Upper lobe of left lung (tissue), 6 donors: Measurements from ENCODE around the gene ZMYND11. TPM values are rescaled to one million over a fixed set of nuclear protein-coding genes. Genes with fewer than 3 reads are reported as not detected.

ENCODE experiments used
- ATAC-seq, 2 donors: fragments of 200-7000 bp; cut with Tn5 transposase; one replicate each; pipeline ENCODE4 v1.9.1; 2022; ENCODE audit warnings: mild to moderate bottlenecking in 2 of 2, moderate library complexity in 2 of 2; ENCODE audit not compliant: low FRiP score in 2 of 2
- DNase-seq, 2 donors: peaks; one replicate each; pipeline ENCODE4 v3.0.0-alpha.2; 2019 to 2020
- H3K27ac ChIP-seq, 4 donors: fragments of 200-600 bp; sonication (generic); one replicate each; pipeline ENCODE4 v1.5.1; 2016 to 2019
- H3K27me3 ChIP-seq, 4 donors: fragments of 200-600 bp; sonication (generic); one replicate each; pipeline ENCODE4 v1.5.1; 2017 to 2019
- H3K36me3 ChIP-seq, 4 donors: fragments of 200-600 bp; sonication (generic); one replicate each; pipeline ENCODE4 v1.5.1; 2016 to 2019
- H3K4me1 ChIP-seq, 4 donors: fragments of 200-600 bp; sonication (generic); one replicate each; pipeline ENCODE4 v1.5.1; 2018 to 2019
- H3K4me3 ChIP-seq, 4 donors: fragments of 200-600 bp; sonication (generic); one replicate each; pipeline ENCODE4 v1.5.1; 2017 to 2019; ENCODE audit warnings: mild to moderate bottlenecking in 2 of 4, moderate library complexity in 1 of 4
- H3K9me3 ChIP-seq, 4 donors: fragments of 200-600 bp; sonication (generic); one replicate each; pipeline ENCODE4 v1.5.1; 2018 to 2019
- CTCF ChIP-seq, 6 experiments: fragments of 450-650 bp in 4 of 6; fragments of 200-600 bp in 2 of 6; sonication (generic) in 2 of 6; IDR thresholded peaks; one replicate each; pipeline ENCODE4 v1.5.1; 2016 to 2019; ENCODE audit warnings: antibody characterized with exemption in 6 of 6
- EP300 ChIP-seq, 4 donors: sonication (generic); formaldehyde crosslinking; IDR thresholded peaks; one replicate each; pipeline ENCODE4 v1.5.1; 2017; ENCODE audit warnings: antibody characterized with exemption in 4 of 4, control low read depth in 2 of 4
- POLR2A ChIP-seq, 4 donors: fragments of 450-650 bp; IDR thresholded peaks; one replicate each; pipeline ENCODE4 v1.5.1; 2016 to 2017; ENCODE audit warnings: antibody characterized with exemption in 4 of 4, mild to moderate bottlenecking in 2 of 4
- POLR2AphosphoS5 ChIP-seq, 2 donors: sonication (generic); formaldehyde crosslinking; IDR thresholded peaks; one replicate each; pipeline ENCODE4 v1.5.1; 2017; ENCODE audit warnings: antibody characterized with exemption in 2 of 2
- WGBS, 2 donors: methylation state at CpG; one replicate each; pipeline ENCODE4 v1.1.5; 2017 to 2018; 5-methylcytosine and 5-hydroxymethylcytosine counted together
- total RNA-seq, 6 donors: library from RNA; depleted of rRNA in 4 of 6; stranded (reverse); fragments of >200 nt in 4 of 6; gene quantifications; one replicate each; pipeline versions ENCODE4 v1.1.0 to v1.2.1, GENCODE V29; 2016 to 2021
- donor health status: DM: no; HTN: no; CAD: no; lungs with moderate emphysema.
- donor health status: DM: no; HTN: yes; CAD: no; lungs with severe emphysema.

ZMYND11 gene
- total RNA-seq, 6 donors from 2014 or later, result 46.1 to 76.5 (median 63.4) TPM

- Histone ChIP-seq H3K4me3 (no peak overlapping the region), H3K36me3 (no peaks in the 10 kb centered on the region), H3K9me3 (no peaks in the 10 kb centered on the region), H3K4me1 (peaks cover 0 to 4% (median 0%) of the 10 kb centered on the region in 4 donors), H3K27me3 (no peaks in the 10 kb centered on the region), H3K27ac (no peak overlapping the region)
- WGBS, 2 donors, result 65 to 75% methylated on average over 2 of the region's 2 CpGs
- ATAC-seq (no peak), DNase-seq (no peak)
- TF ChIP-seq EP300 (IDR thresholded peaks at IDR 0.05) (no peak), CTCF (IDR thresholded peaks at IDR 0.05) (no peak), POLR2A (IDR thresholded peaks at IDR 0.05) (no peak), POLR2AphosphoS5 (IDR thresholded peaks at IDR 0.05) (no peak)
Observed at GRCh38 chr10:226018-226417, 90.8 kb downstream of the ZMYND11 start.

GRCh38 chr10:227014-227413, 91.8 kb downstream of the ZMYND11 start:
- Histone ChIP-seq H3K27me3 (no peaks in the 10 kb centered on the region), H3K36me3 (no peaks in the 10 kb centered on the region), H3K9me3 (no peaks in the 10 kb centered on the region), H3K27ac (no peak overlapping the region), H3K4me1 (peaks cover 0 to 4% (median 0%) of the 10 kb centered on the region in 4 donors), H3K4me3 (no peak overlapping the region)
- DNase-seq (no peak), ATAC-seq (no peak)
- WGBS, 2 donors, result 33 to 36% methylated on average over 2 of the region's 2 CpGs
- TF ChIP-seq EP300 (IDR thresholded peaks at IDR 0.05) (no peak), POLR2AphosphoS5 (IDR thresholded peaks at IDR 0.05) (no peak), POLR2A (IDR thresholded peaks at IDR 0.05) (no peak), CTCF (IDR thresholded peaks at IDR 0.05) (no peak)

GRCh38 chr10:228366-228765, 93.1 kb downstream of the ZMYND11 start:
- TF ChIP-seq CTCF (IDR thresholded peaks at IDR 0.05) (no peak), EP300 (IDR thresholded peaks at IDR 0.05) (no peak), POLR2A (IDR thresholded peaks at IDR 0.05) (no peak), POLR2AphosphoS5 (IDR thresholded peaks at IDR 0.05) (no peak)
- Histone ChIP-seq H3K36me3 (no peaks in the 10 kb centered on the region), H3K4me3 (no peak overlapping the region), H3K27ac (no peak overlapping the region), H3K9me3 (no peaks in the 10 kb centered on the region), H3K4me1 (peaks cover 0 to 4% (median 0%) of the 10 kb centered on the region in 4 donors), H3K27me3 (no peaks in the 10 kb centered on the region)
- ATAC-seq (no peak), DNase-seq (no peak)
- 92 to 94% methylated on average over 6 of the region's 6 CpGs for WGBS, 2 donors

GRCh38 chr10:230758-231157, 95.5 kb downstream of the ZMYND11 start:
- 88 to 93% methylated on average over 9 of the region's 9 CpGs for WGBS, 2 donors
- DNase-seq (no peak), ATAC-seq (no peak)
- peaks cover 0 to 11% (median 0%) of the 10 kb centered on the region in 4 donors for H3K4me1 ChIP-seq
- TF ChIP-seq POLR2A (IDR thresholded peaks at IDR 0.05) (no peak), CTCF (IDR thresholded peaks at IDR 0.05) (peak in 3 of 6 experiments; percentile 12 to 38 (median 18))
- no peak overlapping the region for H3K27ac ChIP-seq
- H3K4me3 ChIP-seq, result no peak overlapping the region
- H3K27me3 ChIP-seq, result no peaks in the 10 kb centered on the region
- H3K36me3 ChIP-seq, result no peaks in the 10 kb centered on the region
- H3K9me3 ChIP-seq, result no peaks in the 10 kb centered on the region

- no peak for ATAC-seq
- WGBS, 2 donors, result 91 to 99% methylated on average over 3 of the region's 3 CpGs
- H3K9me3 ChIP-seq, result no peaks in the 10 kb centered on the region
- no peak for TF ChIP-seq CTCF (IDR thresholded peaks at IDR 0.05)
- no peak for TF ChIP-seq POLR2AphosphoS5 (IDR thresholded peaks at IDR 0.05)
- no peak for TF ChIP-seq EP300 (IDR thresholded peaks at IDR 0.05)
- TF ChIP-seq POLR2A (IDR thresholded peaks at IDR 0.05), result no peak
- H3K4me3 ChIP-seq, result no peak overlapping the region
- no peak for DNase-seq
- H3K4me1 ChIP-seq, result peaks cover 0 to 12% (median 0%) of the 10 kb centered on the region in 4 donors
- no peak overlapping the region for H3K27ac ChIP-seq
- H3K27me3 ChIP-seq, result no peaks in the 10 kb centered on the region
- peaks cover 0 to 3% (median 0%) of the 10 kb centered on the region in 4 donors for H3K36me3 ChIP-seq
Observed at GRCh38 chr10:232061-232460, 96.8 kb downstream of the ZMYND11 start.
